ENCODE data around the gene ZNF584. TPM values are rescaled to one million over a fixed set of nuclear protein-coding genes. Genes with fewer than 3 reads are reported as not detected.

The ZNF584 gene
- total RNA-seq, 1 donor from 2014 or later: 16.4 TPM

GRCh38 chr19:58460039-58460438 lies 51.6 kb downstream of the ZNF584 start:
- no peaks in the 10 kb centered on the region for H3K27me3 Mint-ChIP-seq (ENCODE audit: low read depth)
- H3K36me3 Mint-ChIP-seq: peaks cover 12% of the 10 kb centered on the region
- no peak overlapping the region for H3K4me3 Mint-ChIP-seq
- H3K27ac Mint-ChIP-seq: no peak overlapping the region
- TF ChIP-seq CTCF (IDR thresholded peaks at IDR 0.05; ENCODE audit: unreplicated experiment): no peak
- peaks cover 3% of the 10 kb centered on the region for H3K9me3 Mint-ChIP-seq
- H3K4me1 Mint-ChIP-seq: no peaks in the 10 kb centered on the region
- DNase-seq (ENCODE audit: low spot score in 2 of 2, unreplicated experiment in 2 of 2): no peak

- Mint-ChIP-seq H3K4me1 (peaks cover 18% of the 10 kb centered on the region), H3K27me3 (ENCODE audit: low read depth) (no peaks in the 10 kb centered on the region), H3K27ac (peak overlapping the region; percentile 77), H3K9me3 (no peaks in the 10 kb centered on the region), H3K4me3 (peak overlapping the region; percentile 75), H3K36me3 (no peaks in the 10 kb centered on the region)
- DNase-seq (ENCODE audit: low spot score in 2 of 2, unreplicated experiment in 2 of 2): no peak
- TF ChIP-seq CTCF (IDR thresholded peaks at IDR 0.05; ENCODE audit: unreplicated experiment): no peak
Measured at GRCh38 chr19:58466089-58466759, 57.8 kb downstream of the ZNF584 start.

GRCh38 chr19:58466760-58467589 lies 58.5 kb downstream of the ZNF584 start, which contains the start of gene ZNF324:
Gene ZNF324, plus strand, starts transcription at chr19:58467080. Its CDS starts 2,106 bp downstream, at chr19:58469186.
- H3K9me3 Mint-ChIP-seq: no peaks in the 10 kb centered on the region
- TF ChIP-seq CTCF (IDR thresholded peaks at IDR 0.05; ENCODE audit: unreplicated experiment): no peak
- no peaks in the 10 kb centered on the region for H3K27me3 Mint-ChIP-seq (ENCODE audit: low read depth)
- peak; percentile 98 for DNase-seq (ENCODE audit: low spot score in 2 of 2, unreplicated experiment in 2 of 2)
- H3K36me3 Mint-ChIP-seq: no peaks in the 10 kb centered on the region
- peak within 1 kb of the TSS; percentile 77 for H3K27ac Mint-ChIP-seq
- peaks cover 18% of the 10 kb centered on the region for H3K4me1 Mint-ChIP-seq
- peak within 1 kb of the TSS; percentile 75 for H3K4me3 Mint-ChIP-seq

Small RNAs within 50 kb of the gene (microRNA-seq; reads per million reads assigned to microRNA genes)
- not detected for gene MIR4754

Other genes starting within 250 kb of the ZNF584 start
- 27.4 to 30.6 TPM (median 27.9 TPM) in 3 replicates for gene ZNF274, start 225.6 kb upstream of the ZNF584 start, total RNA-seq
- gene ZNF544, start 179.7 kb upstream of the ZNF584 start, total RNA-seq: 62.7 to 63.5 TPM (median 63.3 TPM) in 3 replicates
- 21.6 to 22.1 TPM (median 21.9 TPM) in 3 replicates for gene ZNF8, start 129.7 kb upstream of the ZNF584 start, total RNA-seq
- gene ERVK3-1, start 103.3 kb upstream of the ZNF584 start, total RNA-seq: 31.9 to 38.6 TPM (median 35.8 TPM) in 3 replicates
- gene ZSCAN22, start 81.7 kb upstream of the ZNF584 start, total RNA-seq: 3.6 to 3.8 TPM (median 3.7 TPM) in 3 replicates
- 12.3 to 15.5 TPM (median 13.1 TPM) in 3 replicates for gene A1BG, start 55.2 kb upstream of the ZNF584 start, total RNA-seq
- 6.6 to 7.6 TPM (median 6.9 TPM) in 3 replicates for gene ZNF497, start 45.9 kb upstream of the ZNF584 start, total RNA-seq
- 3.1 to 4.2 TPM (median 3.9 TPM) in 3 replicates for gene ZNF837, start 27.6 kb upstream of the ZNF584 start, total RNA-seq
- gene RPS5, start 21.4 kb upstream of the ZNF584 start, total RNA-seq: 985 to 1,018 TPM (median 1,016 TPM) in 3 replicates
- gene RNF225, start 13.0 kb upstream of the ZNF584 start, total RNA-seq: 0.83 to 1.3 TPM (median 1.2 TPM) in 3 replicates
- gene ZNF132, start 31.5 kb downstream of the ZNF584 start, total RNA-seq: 4.2 to 4.8 TPM (median 4.4 TPM) in 3 replicates
- 8.0 to 8.8 TPM (median 8.2 TPM) in 3 replicates for gene ZNF324B, start 43.0 kb downstream of the ZNF584 start, total RNA-seq
- gene ZNF324, start 58.4 kb downstream of the ZNF584 start, total RNA-seq: 12.1 to 13.4 TPM (median 12.6 TPM) in 3 replicates
- 17.3 to 18.0 TPM (median 17.4 TPM) in 3 replicates for gene ZNF446, start 67.7 kb downstream of the ZNF584 start, total RNA-seq
- 12.5 to 14.2 TPM (median 14.2 TPM) in 3 replicates for gene SLC27A5, start 103.3 kb downstream of the ZNF584 start, total RNA-seq
- gene ZBTB45, start 111.2 kb downstream of the ZNF584 start, total RNA-seq: 24.4 to 27.1 TPM (median 24.9 TPM) in 3 replicates
- gene TRIM28, start 135.4 kb downstream of the ZNF584 start, total RNA-seq: 577 to 599 TPM (median 579 TPM) in 3 replicates
- gene CHMP2A, start 146.5 kb downstream of the ZNF584 start, total RNA-seq: 82.9 to 86.5 TPM (median 84.3 TPM) in 3 replicates
- 66.2 to 74.7 TPM (median 73.4 TPM) in 3 replicates for gene UBE2M, start 150.0 kb downstream of the ZNF584 start, total RNA-seq
- 42.6 to 43.9 TPM (median 42.8 TPM) in 3 replicates for gene MZF1, start 164.7 kb downstream of the ZNF584 start, total RNA-seq

Data from mesothelial cell of epicardium (in vitro differentiated cells).